Measurements from ENCODE around the gene TMEM11. TPM values are rescaled to one million over a fixed set of nuclear protein-coding genes. Genes with fewer than 3 reads are reported as not detected.
"Not testable (repeated sequence)": the region's sequence is repeated elsewhere in the genome, so short reads cannot be mapped to it uniquely, and the experiment has no call there.

Gene TMEM11
- total and polyA plus RNA-seq, 4 experiments from 2014 or later = 18.6 to 38.6 (median 28.7) TPM

GRCh38 chr17:21233581-21234347 lies 19.8 kb upstream of the TMEM11 start:
- Mint-ChIP-seq H3K36me3 (no peaks in the 10 kb centered on the region), H3K27me3 (no peaks in the 10 kb centered on the region), H3K9me3 (peaks cover 0 to 16% (median 3%) of the 10 kb centered on the region in 8 donors), H3K4me3 (peak overlapping the region in 1 of 8 donors; percentile 45), H3K4me1 (peaks cover 0 to 1% (median 0%) of the 10 kb centered on the region in 4 donors), H3K27ac (peak overlapping the region in 1 of 7 donors; percentile 73)
- DNase-seq = no peak
- intact Hi-C loops (cut with micrococcal nuclease) = no loop called here
- CTCF ChIA-PET (ENCODE audit: partially characterized antibody) = no interaction called here
- POLR2A ChIA-PET (ENCODE audit: partially characterized antibody) = interaction anchor here (0.8 kb wide), 1 partner anchor 13 kb away, joined by 4 read pairs; no protein-coding TSS in a partner anchor
- Histone ChIP-seq H3K27ac (ENCODE audit: low read depth, low read length) (no peak overlapping the region), H3K27me3 (ENCODE audit: insufficient read depth, low read length) (no peaks in the 10 kb centered on the region), H3K4me3 (ENCODE audit: low read length in 2 of 2) (no peak overlapping the region), H3K9me3 (ENCODE audit: control insufficient read depth in 1 of 2, low read length in 2 of 2) (no peaks in the 10 kb centered on the region), H3K4me1 (ENCODE audit: insufficient read depth, low read length) (no peaks in the 10 kb centered on the region), H3K36me3 (ENCODE audit: insufficient read depth, low read length) (no peaks in the 10 kb centered on the region)

DNA sequence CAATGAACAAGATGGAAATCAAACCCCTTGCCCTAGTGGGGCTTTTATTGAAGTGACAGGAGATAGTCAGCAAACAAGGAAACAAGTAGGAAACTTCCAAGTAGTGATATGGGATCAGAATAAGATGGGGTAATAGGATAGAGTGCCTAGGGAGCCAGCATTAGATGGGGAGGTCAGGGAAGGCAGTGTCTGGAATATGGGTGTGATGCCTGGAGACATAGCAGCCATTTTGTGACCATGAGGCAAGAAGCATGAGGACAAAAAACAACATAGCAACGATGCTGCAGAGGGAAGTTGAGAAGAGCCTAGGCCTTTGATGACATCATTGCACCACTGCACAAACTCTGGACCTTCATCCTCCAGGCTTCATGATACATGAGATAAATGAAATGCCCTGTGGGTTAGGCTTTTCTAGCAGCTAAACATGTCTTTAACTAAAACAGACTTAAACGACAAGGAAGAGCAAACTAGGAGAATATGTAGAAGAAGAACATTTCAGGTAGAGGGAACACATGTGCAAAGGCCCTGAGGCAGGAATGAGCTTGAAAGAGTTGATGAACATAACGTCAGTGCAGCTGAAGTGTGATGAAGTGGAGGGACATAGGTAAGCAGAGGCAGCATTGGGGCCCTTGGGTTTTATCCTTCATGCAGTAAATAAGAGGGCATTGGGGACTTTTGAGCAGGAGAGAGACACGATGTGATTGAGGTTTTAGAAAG lies 18.2 kb upstream of the TMEM11 start:
- intact Hi-C loops (cut with micrococcal nuclease) = no loop called here
- ChIA-PET POLR2A (ENCODE audit: partially characterized antibody) (no interaction called here), CTCF (ENCODE audit: partially characterized antibody) (no interaction called here)
- no peaks in the 10 kb centered on the region for H3K9me3 ChIP-seq (ENCODE audit: control insufficient read depth in 1 of 2, low read length in 2 of 2)
- no peak overlapping the region for H3K27ac ChIP-seq (ENCODE audit: low read depth, low read length)
- no peaks in the 10 kb centered on the region for H3K36me3 Mint-ChIP-seq
- no peak overlapping the region for H3K4me3 ChIP-seq (ENCODE audit: low read length in 2 of 2)
- no peaks in the 10 kb centered on the region for H3K27me3 ChIP-seq (ENCODE audit: insufficient read depth, low read length)
- DNase-seq = no peak
- peak overlapping the region in 3 of 7 donors; percentile 5 to 57 (median 43) for H3K27ac Mint-ChIP-seq
- H3K27me3 Mint-ChIP-seq = no peaks in the 10 kb centered on the region
- H3K4me3 Mint-ChIP-seq = no peak overlapping the region
- peaks cover 0 to 16% (median 3%) of the 10 kb centered on the region in 8 donors for H3K9me3 Mint-ChIP-seq
- no peaks in the 10 kb centered on the region for H3K36me3 ChIP-seq (ENCODE audit: insufficient read depth, low read length)
- H3K4me1 Mint-ChIP-seq = peaks cover 0 to 1% (median 0%) of the 10 kb centered on the region in 4 donors
- H3K4me1 ChIP-seq (ENCODE audit: insufficient read depth, low read length) = no peaks in the 10 kb centered on the region

GRCh38 chr17:21231533-21231932 lies 17.6 kb upstream of the TMEM11 start:
- H3K9me3 ChIP-seq (ENCODE audit: control insufficient read depth in 1 of 2, low read length in 2 of 2) = no peaks in the 10 kb centered on the region
- H3K36me3 ChIP-seq (ENCODE audit: insufficient read depth, low read length) = no peaks in the 10 kb centered on the region
- CTCF ChIA-PET (ENCODE audit: partially characterized antibody) = no interaction called here
- intact Hi-C loops (cut with micrococcal nuclease) = no loop called here
- Mint-ChIP-seq H3K27ac (no peak overlapping the region), H3K36me3 (no peaks in the 10 kb centered on the region), H3K4me1 (peaks cover 0 to 1% (median 0%) of the 10 kb centered on the region in 4 donors), H3K9me3 (peaks cover 0 to 16% (median 3%) of the 10 kb centered on the region in 8 donors), H3K4me3 (no peak overlapping the region), H3K27me3 (no peaks in the 10 kb centered on the region)
- DNase-seq = no peak
- no peaks in the 10 kb centered on the region for H3K27me3 ChIP-seq (ENCODE audit: insufficient read depth, low read length)
- no peak overlapping the region for H3K27ac ChIP-seq (ENCODE audit: low read depth, low read length)
- no peaks in the 10 kb centered on the region for H3K4me1 ChIP-seq (ENCODE audit: insufficient read depth, low read length)
- no peak overlapping the region for H3K4me3 ChIP-seq (ENCODE audit: low read length in 2 of 2)
- POLR2A ChIA-PET (ENCODE audit: partially characterized antibody) = no interaction called here

- Histone ChIP-seq H3K27ac (ENCODE audit: low read depth, low read length) (no peak overlapping the region), H3K27me3 (ENCODE audit: insufficient read depth, low read length) (no peaks in the 10 kb centered on the region), H3K4me1 (ENCODE audit: insufficient read depth, low read length) (no peaks in the 10 kb centered on the region), H3K9me3 (ENCODE audit: control insufficient read depth in 1 of 2, low read length in 2 of 2) (no peaks in the 10 kb centered on the region), H3K36me3 (ENCODE audit: insufficient read depth, low read length) (no peaks in the 10 kb centered on the region), H3K4me3 (ENCODE audit: low read length in 2 of 2) (no peak overlapping the region)
- Mint-ChIP-seq H3K27me3 (no peaks in the 10 kb centered on the region), H3K9me3 (peaks cover 0 to 15% (median 3%) of the 10 kb centered on the region in 8 donors), H3K4me1 (no peaks in the 10 kb centered on the region), H3K4me3 (no peak overlapping the region), H3K27ac (no peak overlapping the region), H3K36me3 (no peaks in the 10 kb centered on the region)
- ChIA-PET POLR2A (ENCODE audit: partially characterized antibody) (no interaction called here), CTCF (ENCODE audit: partially characterized antibody) (no interaction called here)
- intact Hi-C loops (cut with micrococcal nuclease) = no loop called here
- no peak for DNase-seq
Measured at GRCh38 chr17:21228845-21229244, 14.9 kb upstream of the TMEM11 start.

- CTCF ChIA-PET (ENCODE audit: partially characterized antibody) = no interaction called here
Measured at GRCh38 chr17:21228111-21228510, 14.2 kb upstream of the TMEM11 start.

GRCh38 chr17:21227277-21227676 lies 13.3 kb upstream of the TMEM11 start:
- H3K4me1 ChIP-seq (ENCODE audit: insufficient read depth, low read length) = not testable (repeated sequence)

More at GRCh38 chr17:21228111-21228510, 14.2 kb upstream of the TMEM11 start:
- Mint-ChIP-seq H3K36me3 (no peaks in the 10 kb centered on the region), H3K4me3 (no peak overlapping the region), H3K27ac (peak overlapping the region in 1 of 7 donors; percentile 17), H3K27me3 (no peaks in the 10 kb centered on the region), H3K4me1 (no peaks in the 10 kb centered on the region), H3K9me3 (peaks cover 0 to 8% (median 3%) of the 10 kb centered on the region in 8 donors)
- no peak overlapping the region for H3K4me3 ChIP-seq (ENCODE audit: low read length in 2 of 2)
- no peak for DNase-seq
- no peaks in the 10 kb centered on the region for H3K4me1 ChIP-seq (ENCODE audit: insufficient read depth, low read length)
- H3K9me3 ChIP-seq (ENCODE audit: control insufficient read depth in 1 of 2, low read length in 2 of 2) = no peaks in the 10 kb centered on the region
- no peak overlapping the region for H3K27ac ChIP-seq (ENCODE audit: low read depth, low read length)
- no peaks in the 10 kb centered on the region for H3K27me3 ChIP-seq (ENCODE audit: insufficient read depth, low read length)
- no peaks in the 10 kb centered on the region for H3K36me3 ChIP-seq (ENCODE audit: insufficient read depth, low read length)
- intact Hi-C loops (cut with micrococcal nuclease) = no loop called here
- POLR2A ChIA-PET (ENCODE audit: partially characterized antibody) = no interaction called here

GRCh38 chr17:21223086-21223485 lies 9.1 kb upstream of the TMEM11 start:
- ChIA-PET CTCF (ENCODE audit: partially characterized antibody) (no interaction called here), POLR2A (ENCODE audit: partially characterized antibody) (no interaction called here)
- Mint-ChIP-seq H3K4me1 (peaks cover 0 to 4% (median 1%) of the 10 kb centered on the region in 4 donors), H3K4me3 (no peak overlapping the region), H3K27me3 (no peaks in the 10 kb centered on the region), H3K27ac (no peak overlapping the region), H3K36me3 (peaks cover 0 to 13% of the 10 kb centered on the region in 2 donors), H3K9me3 (peaks cover 0 to 1% (median 0%) of the 10 kb centered on the region in 8 donors)
- Histone ChIP-seq H3K27me3 (ENCODE audit: insufficient read depth, low read length) (no peaks in the 10 kb centered on the region), H3K27ac (ENCODE audit: low read depth, low read length) (no peak overlapping the region), H3K36me3 (ENCODE audit: insufficient read depth, low read length) (peaks cover 5% of the 10 kb centered on the region), H3K4me3 (ENCODE audit: low read length in 2 of 2) (no peak overlapping the region), H3K9me3 (ENCODE audit: control insufficient read depth in 1 of 2, low read length in 2 of 2) (no peaks in the 10 kb centered on the region), H3K4me1 (ENCODE audit: insufficient read depth, low read length) (no peaks in the 10 kb centered on the region)
- DNase-seq = no peak
- intact Hi-C loops (cut with micrococcal nuclease) = no loop called here

More at GRCh38 chr17:21227277-21227676, 13.3 kb upstream of the TMEM11 start:
- H3K4me1 Mint-ChIP-seq; H3K4me3 Mint-ChIP-seq; H3K27ac Mint-ChIP-seq; POLR2A ChIA-PET (ENCODE audit: partially characterized antibody); H3K9me3 Mint-ChIP-seq; H3K27me3 ChIP-seq (ENCODE audit: insufficient read depth, low read length); intact Hi-C loops (cut with micrococcal nuclease); DNase-seq; H3K36me3 ChIP-seq (ENCODE audit: insufficient read depth, low read length); CTCF ChIA-PET (ENCODE audit: partially characterized antibody); H3K9me3 ChIP-seq (ENCODE audit: control insufficient read depth in 1 of 2, low read length in 2 of 2); H3K27ac ChIP-seq (ENCODE audit: low read depth, low read length); H3K4me3 ChIP-seq (ENCODE audit: low read length in 2 of 2); H3K36me3 Mint-ChIP-seq; H3K27me3 Mint-ChIP-seq: not testable (repeated sequence)
